ENCODE data around the gene RYR1.

GRCh38 chr19:38401148-38401547 lies 32.3 kb upstream of the RYR1 start:
- no peak for TF ChIP-seq EZH2phosphoT487 (IDR thresholded peaks at IDR 0.05; ENCODE audit: low read length)
- TF ChIP-seq CTCF (IDR thresholded peaks at IDR 0.05; ENCODE audit: low read length): no peak
- TF ChIP-seq EZH2 (optimal IDR thresholded peaks at IDR 0.05; ENCODE audit: low read depth, low read length): no peak

All from MM.1S (cell line).